BLaER1 treated with 17β-estradiol and CSF1 and Interleukin-3, amounts not matched to agents 10 nM and 100 nM (cell line): ENCODE measurements around the gene RGSL1.
"Not testable (repeated sequence)": the region's sequence is repeated elsewhere in the genome, so short reads cannot be mapped to it uniquely, and the experiment has no call there.

Experiments
- H3K27ac ChIP-seq, 11 experiments: shearing (Covaris generic); formaldehyde crosslinking; 2 replicates each; pipeline ENCODE4 v1.8.1; 2022
- H3K27me3 ChIP-seq, 11 experiments: shearing (Covaris generic); formaldehyde crosslinking; 2 replicates each; pipeline ENCODE4 v1.8.1; 2022
- H3K36me3 ChIP-seq, 11 experiments: shearing (Covaris generic); formaldehyde crosslinking; 2 replicates each; pipeline ENCODE4 v1.8.1; 2022
- H3K4me1 ChIP-seq, 10 experiments: shearing (Covaris generic); formaldehyde crosslinking; 2 replicates each; pipeline ENCODE4 v1.8.1; 2022
- H3K4me2 ChIP-seq, 11 experiments: shearing (Covaris generic); formaldehyde crosslinking; 2 replicates each; pipeline ENCODE4 v1.8.1; 2022
- H3K4me3 ChIP-seq, 10 experiments: shearing (Covaris generic); formaldehyde crosslinking; 2 replicates each; pipeline ENCODE4 v1.8.1; 2022
- H3K9ac ChIP-seq, 11 experiments: shearing (Covaris generic); formaldehyde crosslinking; 2 replicates each; pipeline ENCODE4 v1.8.1; 2022
- H3K9me3 ChIP-seq, 11 experiments: shearing (Covaris generic); formaldehyde crosslinking; replicated peaks in 1 of 11; 2 replicates each; pipeline ENCODE4 v1.8.1; 2022
- H4K20me1 ChIP-seq, 11 experiments: shearing (Covaris generic); formaldehyde crosslinking; 2 replicates each; pipeline ENCODE4 v1.8.1; 2022
- Cebpa-rat ChIP-seq, 11 experiments: shearing (Covaris generic); IDR thresholded peaks; 2 replicates each; pipeline ENCODE4 v1.8.1; 2022

The RGSL1 gene

GRCh38 chr1:182488803-182489202, 38.9 kb downstream of the RGSL1 start:
- Histone ChIP-seq H3K9me3 (peaks cover 0 to 25% (median 9%) of the 10 kb centered on the region in 11 experiments; a peak in 9 of 22 replicates), H3K4me3 (no peak overlapping the region), H3K4me2 (peak overlapping the region in 9 of 11 experiments; percentile 3 to 84 (median 34); a peak in 16 of 22 replicates), H3K27me3 (no peaks in the 10 kb centered on the region), H3K27ac (peak overlapping the region in 6 of 11 experiments; percentile 10 to 93 (median 49); a peak in 8 of 22 replicates), H3K4me1 (peaks cover 28 to 80% (median 70%) of the 10 kb centered on the region in 10 experiments), H3K36me3 (no peaks in the 10 kb centered on the region), H3K9ac (peak overlapping the region in 1 of 11 experiments; percentile 13; a peak in 1 of 22 replicates), H4K20me1 (no peaks in the 10 kb centered on the region)
- no peak for TF ChIP-seq Cebpa-rat (IDR thresholded peaks at IDR 0.05)

GRCh38 chr1:182493063-182493462, 43.1 kb downstream of the RGSL1 start:
- H4K20me1 ChIP-seq = no peaks in the 10 kb centered on the region
- no peaks in the 10 kb centered on the region for H3K27me3 ChIP-seq
- H3K27ac ChIP-seq = peak overlapping the region in 9 of 11 experiments; percentile 16 to 81 (median 75); a peak in 18 of 22 replicates
- peaks cover 9 to 41% (median 36%) of the 10 kb centered on the region in 10 experiments for H3K4me1 ChIP-seq
- TF ChIP-seq Cebpa-rat (IDR thresholded peaks at IDR 0.05) = no peak
- no peaks in the 10 kb centered on the region for H3K36me3 ChIP-seq
- H3K9me3 ChIP-seq = peaks cover 0 to 27% (median 9%) of the 10 kb centered on the region in 11 experiments; a peak in 12 of 22 replicates
- no peak overlapping the region for H3K4me3 ChIP-seq
- H3K9ac ChIP-seq = peak overlapping the region in 7 of 11 experiments; percentile 16 to 63 (median 53); a peak in 11 of 22 replicates
- peak overlapping the region; percentile 34 to 88 (median 74); a peak in 21 of 22 replicates for H3K4me2 ChIP-seq

- Histone ChIP-seq H3K9ac (no peak overlapping the region), H3K4me1 (peaks cover 9 to 26% (median 23%) of the 10 kb centered on the region in 10 experiments), H3K27me3 (no peaks in the 10 kb centered on the region), H3K4me3 (no peak overlapping the region), H3K36me3 (no peaks in the 10 kb centered on the region), H3K27ac (peak overlapping the region in 2 of 11 experiments; percentile 10 to 81; a peak in 3 of 22 replicates), H3K4me2 (no peak overlapping the region), H4K20me1 (no peaks in the 10 kb centered on the region), H3K9me3 (peaks cover 0 to 26% (median 14%) of the 10 kb centered on the region in 11 experiments; a peak in 10 of 22 replicates)
- TF ChIP-seq Cebpa-rat (IDR thresholded peaks at IDR 0.05) = no peak
Observed at GRCh38 chr1:182495002-182495401, 45.1 kb downstream of the RGSL1 start.

GRCh38 chr1:182495693-182496092, 45.7 kb downstream of the RGSL1 start:
- H3K9me3 ChIP-seq = peaks cover 0 to 29% (median 14%) of the 10 kb centered on the region in 11 experiments; a peak in 10 of 22 replicates

GRCh38 chr1:182507685-182508084, 57.7 kb downstream of the RGSL1 start:
- TF ChIP-seq Cebpa-rat (IDR thresholded peaks at IDR 0.05) = no peak
- Histone ChIP-seq H3K4me2 (no peak overlapping the region), H3K36me3 (no peaks in the 10 kb centered on the region)

More at GRCh38 chr1:182495693-182496092, 45.7 kb downstream of the RGSL1 start:
- no peak overlapping the region for H3K4me2 ChIP-seq
- no peak overlapping the region for H3K4me3 ChIP-seq
- H3K36me3 ChIP-seq = no peaks in the 10 kb centered on the region
- H3K4me1 ChIP-seq = peaks cover 9 to 24% (median 23%) of the 10 kb centered on the region in 10 experiments
- no peak for TF ChIP-seq Cebpa-rat (IDR thresholded peaks at IDR 0.05)
- no peak overlapping the region for H3K27ac ChIP-seq
- no peaks in the 10 kb centered on the region for H3K27me3 ChIP-seq
- no peaks in the 10 kb centered on the region for H4K20me1 ChIP-seq
- H3K9ac ChIP-seq = no peak overlapping the region

GRCh38 chr1:182515556-182515955, 65.6 kb downstream of the RGSL1 start:
- Histone ChIP-seq H3K4me1 (peaks cover 0 to 7% (median 4%) of the 10 kb centered on the region in 10 experiments; a peak in 6 of 20 replicates), H3K4me3 (no peak overlapping the region), H3K9ac (no peak overlapping the region), H3K27me3 (no peaks in the 10 kb centered on the region), H3K27ac (no peak overlapping the region), H3K36me3 (no peaks in the 10 kb centered on the region), H3K9me3 (peaks cover 34 to 53% (median 43%) of the 10 kb centered on the region in 11 experiments), H4K20me1 (no peaks in the 10 kb centered on the region), H3K4me2 (no peak overlapping the region)
- TF ChIP-seq Cebpa-rat (IDR thresholded peaks at IDR 0.05) = no peak

More at GRCh38 chr1:182507685-182508084, 57.7 kb downstream of the RGSL1 start:
- no peaks in the 10 kb centered on the region for H3K27me3 ChIP-seq
- no peak overlapping the region for H3K4me3 ChIP-seq
- H3K9me3 ChIP-seq = peaks cover 18 to 41% (median 35%) of the 10 kb centered on the region in 11 experiments; a peak in 21 of 22 replicates
- H4K20me1 ChIP-seq = no peaks in the 10 kb centered on the region
- H3K27ac ChIP-seq = no peak overlapping the region
- no peaks in the 10 kb centered on the region for H3K4me1 ChIP-seq
- H3K9ac ChIP-seq = no peak overlapping the region

GRCh38 chr1:182520736-182521135, 70.8 kb downstream of the RGSL1 start:
- H3K36me3 ChIP-seq = 0 out of 22 replicates have a peak, but pooled peaks cover 0 to 3% (median 0%) of the 10 kb centered on the region in 11 experiments

GRCh38 chr1:182525342-182525741, 75.4 kb downstream of the RGSL1 start:
- Histone ChIP-seq H3K9me3 (peaks cover 43 to 71% (median 62%) of the 10 kb centered on the region in 11 experiments), H3K27me3 (no peaks in the 10 kb centered on the region), H3K36me3 (0 out of 22 replicates have a peak, but pooled peaks cover 0 to 3% (median 0%) of the 10 kb centered on the region in 11 experiments), H3K4me2 (no peak overlapping the region), H3K9ac (no peak overlapping the region), H3K4me1 (peaks cover 0 to 16% (median 11%) of the 10 kb centered on the region in 10 experiments; a peak in 10 of 20 replicates), H4K20me1 (no peaks in the 10 kb centered on the region), H3K4me3 (no peak overlapping the region), H3K27ac (no peak overlapping the region)
- TF ChIP-seq Cebpa-rat (IDR thresholded peaks at IDR 0.05) = no peak

More at GRCh38 chr1:182520736-182521135, 70.8 kb downstream of the RGSL1 start:
- Histone ChIP-seq H4K20me1 (no peaks in the 10 kb centered on the region), H3K9me3 (peaks cover 39 to 60% (median 55%) of the 10 kb centered on the region in 11 experiments), H3K27ac (peak overlapping the region in 9 of 11 experiments; percentile 0 to 68 (median 40); a peak in 15 of 22 replicates), H3K4me3 (no peak overlapping the region), H3K4me1 (peaks cover 0 to 19% (median 13%) of the 10 kb centered on the region in 10 experiments; a peak in 9 of 20 replicates), H3K27me3 (no peaks in the 10 kb centered on the region), H3K9ac (no peak overlapping the region), H3K4me2 (peak overlapping the region in 6 of 11 experiments; percentile 26 to 56 (median 34); a peak in 10 of 22 replicates)
- no peak for TF ChIP-seq Cebpa-rat (IDR thresholded peaks at IDR 0.05)

GRCh38 chr1:182527680-182528079, 77.7 kb downstream of the RGSL1 start:
- Histone ChIP-seq H3K9me3 (peaks cover 43 to 71% (median 61%) of the 10 kb centered on the region in 11 experiments), H3K4me1 (peaks cover 0 to 5% (median 0%) of the 10 kb centered on the region in 10 experiments; a peak in 1 of 20 replicates), H3K4me3 (no peak overlapping the region), H3K36me3 (0 out of 22 replicates have a peak, but pooled peaks cover 0 to 3% (median 0%) of the 10 kb centered on the region in 11 experiments), H3K27ac (no peak overlapping the region), H3K27me3 (no peaks in the 10 kb centered on the region), H4K20me1 (no peaks in the 10 kb centered on the region), H3K9ac (no peak overlapping the region), H3K4me2 (no peak overlapping the region)
- no peak for TF ChIP-seq Cebpa-rat (IDR thresholded peaks at IDR 0.05)

GRCh38 chr1:182528206-182528605, 78.3 kb downstream of the RGSL1 start:
- not testable (repeated sequence) for H3K36me3 ChIP-seq, H3K4me3 ChIP-seq, H3K27ac ChIP-seq, H4K20me1 ChIP-seq, H3K27me3 ChIP-seq, H3K4me1 ChIP-seq, H3K4me2 ChIP-seq, H3K9ac ChIP-seq
- H3K9me3 ChIP-seq = peaks cover 43 to 69% (median 59%) of the 10 kb centered on the region in 11 experiments
